GM18861 (cell line): ENCODE data around the gene ANKUB1.

Experiments used
- ATAC-seq: cut with Tn5 transposase; IDR thresholded peaks from one replicate; pipeline ENCODE4 v1.9.1; 2021; ENCODE audit not compliant: unreplicated experiment

Gene ANKUB1

DNA sequence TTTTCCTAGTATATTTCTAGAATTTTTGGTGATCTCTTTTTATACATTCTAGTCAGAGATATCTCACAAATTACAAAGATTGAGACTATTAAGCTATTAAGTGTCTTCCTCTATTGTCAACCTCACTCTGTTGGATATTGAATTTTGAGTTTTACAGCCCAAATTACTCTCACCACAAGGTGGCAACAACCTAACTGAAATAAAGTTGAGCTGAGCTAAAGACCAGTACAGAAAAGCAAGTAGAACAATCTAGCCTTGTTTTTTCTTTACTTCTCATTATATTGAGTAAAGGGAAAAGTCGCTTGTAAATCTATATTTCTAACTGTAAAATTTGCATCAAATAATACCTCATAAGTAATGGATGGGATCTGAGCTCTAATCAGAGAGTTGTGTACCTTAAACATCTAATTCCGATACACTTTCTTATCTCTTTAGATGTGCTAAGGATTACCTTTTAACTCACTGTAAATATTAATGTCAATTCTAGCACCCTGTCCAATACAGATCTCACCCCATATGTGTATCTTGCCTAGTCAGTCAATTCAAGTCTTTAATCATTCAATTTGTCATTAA, 26.5 kb downstream of the ANKUB1 start:
- ATAC-seq, result no peak

- ATAC-seq, result no peak
Observed at GRCh38 chr3:149764302-149764701, 28.1 kb downstream of the ANKUB1 start.

GRCh38 chr3:149763565-149764195, 28.7 kb downstream of the ANKUB1 start:
- no peak for ATAC-seq

- no peak for ATAC-seq
Observed at GRCh38 chr3:149753717-149754116, 38.6 kb downstream of the ANKUB1 start.

DNA sequence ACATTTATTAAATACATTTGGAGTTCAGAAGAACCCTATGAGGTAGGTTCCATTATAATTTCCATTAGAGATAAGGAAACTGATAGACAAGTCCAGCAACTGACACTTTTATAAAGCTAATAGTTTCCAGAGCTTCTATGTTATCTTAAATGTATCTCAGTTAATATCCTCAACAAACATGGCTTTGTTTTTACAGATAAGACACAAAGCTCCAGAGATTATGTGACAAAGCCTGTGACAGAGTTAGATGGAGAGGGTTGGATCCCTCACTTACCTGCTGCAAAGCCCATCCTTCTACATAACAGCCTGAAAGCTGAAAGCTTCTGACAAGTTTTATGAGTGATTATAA, 39.6 kb downstream of the ANKUB1 start:
- no peak for ATAC-seq

- ATAC-seq, result peak; percentile 100
Observed at GRCh38 chr3:149752051-149752787, 40.1 kb downstream of the ANKUB1 start, which contains the start of gene COMMD2. COMMD2 (minus strand) TSS chr3:149752489; CDS start chr3:149752444, 45 bp downstream.

DNA sequence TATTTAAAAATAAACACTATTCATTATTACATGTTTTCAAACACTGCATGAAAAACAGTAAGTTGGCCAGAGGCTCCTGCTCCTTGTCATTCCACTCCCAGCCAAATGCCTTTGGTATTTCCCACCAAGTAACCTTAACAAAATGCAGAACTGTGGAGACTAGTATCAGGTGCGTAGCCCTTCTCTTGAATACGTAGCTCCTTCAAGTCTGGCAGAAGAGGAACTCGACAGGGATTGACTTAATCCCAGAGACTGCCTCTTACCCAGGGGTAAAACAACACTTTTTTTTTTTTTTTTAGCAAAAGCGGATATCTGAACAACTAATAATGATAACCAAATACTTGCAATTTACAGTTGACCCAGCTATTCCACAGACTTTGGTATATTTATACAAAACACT, 40.8 kb downstream of the ANKUB1 start:
- no peak for ATAC-seq

DNA sequence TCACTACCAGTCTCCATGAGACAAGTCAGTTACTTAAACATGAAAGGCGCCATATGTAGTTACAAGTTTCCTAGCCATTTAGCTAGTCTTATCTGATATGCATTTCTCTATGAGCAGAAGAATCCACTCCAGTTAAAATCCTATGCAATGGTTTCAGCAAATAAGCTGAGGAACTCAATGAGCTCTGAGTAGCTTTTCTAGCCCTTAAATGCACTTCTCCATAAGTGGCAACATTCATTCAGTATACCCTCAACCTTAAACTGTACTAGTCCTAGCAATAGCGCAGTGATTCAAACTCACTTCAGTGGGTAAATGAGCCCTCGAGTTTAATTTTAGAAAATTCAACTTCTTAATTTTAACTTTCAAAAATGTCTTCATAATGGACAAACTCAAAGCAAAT, 47.7 kb downstream of the ANKUB1 start:
- ATAC-seq, result no peak

DNA sequence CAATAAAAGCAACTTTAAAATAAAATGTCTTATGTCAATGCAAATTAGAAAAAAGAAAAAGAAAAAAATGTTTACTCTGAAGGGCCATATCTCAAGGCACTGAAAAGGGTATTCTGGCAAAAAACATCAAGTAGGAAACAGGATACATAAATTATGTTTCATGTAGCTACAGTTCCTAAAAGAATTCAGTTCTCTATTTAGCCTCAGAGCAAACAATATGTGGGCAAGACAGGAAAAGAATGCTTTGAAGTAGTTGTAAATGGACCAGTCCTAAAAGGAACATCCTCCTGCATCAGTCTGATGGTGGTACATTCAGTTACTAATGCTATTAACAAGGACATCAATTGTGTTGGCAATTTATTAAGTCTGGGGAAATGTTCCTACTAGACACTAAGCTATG, 48.2 kb downstream of the ANKUB1 start:
- ATAC-seq, result no peak

DNA sequence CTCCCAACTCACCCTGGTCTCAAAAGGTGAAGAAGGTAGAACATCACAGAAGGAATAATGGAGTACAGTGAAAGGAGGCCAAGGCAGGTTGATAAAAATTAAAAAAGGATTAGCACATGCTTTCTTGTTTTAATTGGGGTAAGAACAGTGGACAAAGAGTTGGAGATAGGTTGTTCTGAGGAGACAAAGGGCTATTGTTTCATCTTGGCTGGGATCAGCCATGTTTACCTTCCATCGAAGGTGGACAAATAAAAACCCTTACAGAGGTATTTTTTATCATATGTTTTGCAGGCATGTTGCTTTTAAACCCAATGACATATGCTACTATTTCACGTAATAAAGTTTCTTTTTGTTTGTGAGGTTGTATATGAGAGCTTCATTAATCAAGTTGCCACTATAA, 53.0 kb downstream of the ANKUB1 start:
- no peak for ATAC-seq

DNA sequence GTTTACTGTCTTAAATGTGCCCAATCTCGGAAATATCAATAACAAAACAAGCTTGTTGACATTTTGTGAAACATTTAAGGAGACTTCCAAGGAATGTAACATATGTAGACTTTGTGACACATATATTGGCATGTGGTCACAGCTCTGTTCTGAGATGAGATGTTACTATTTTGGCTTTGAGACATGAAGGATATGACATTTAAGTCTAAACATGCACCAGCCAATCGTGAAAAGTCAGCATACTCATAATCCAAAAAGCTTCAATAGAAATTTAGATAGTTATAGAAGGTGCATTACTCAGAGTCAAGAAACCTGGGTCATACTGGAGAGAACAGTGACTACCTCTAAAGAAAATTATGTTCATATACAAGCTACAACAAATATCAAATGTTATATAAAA, 53.5 kb downstream of the ANKUB1 start:
- ATAC-seq, result no peak

- no peak for ATAC-seq
Observed at GRCh38 chr3:149736953-149737205, 55.5 kb downstream of the ANKUB1 start.

DNA sequence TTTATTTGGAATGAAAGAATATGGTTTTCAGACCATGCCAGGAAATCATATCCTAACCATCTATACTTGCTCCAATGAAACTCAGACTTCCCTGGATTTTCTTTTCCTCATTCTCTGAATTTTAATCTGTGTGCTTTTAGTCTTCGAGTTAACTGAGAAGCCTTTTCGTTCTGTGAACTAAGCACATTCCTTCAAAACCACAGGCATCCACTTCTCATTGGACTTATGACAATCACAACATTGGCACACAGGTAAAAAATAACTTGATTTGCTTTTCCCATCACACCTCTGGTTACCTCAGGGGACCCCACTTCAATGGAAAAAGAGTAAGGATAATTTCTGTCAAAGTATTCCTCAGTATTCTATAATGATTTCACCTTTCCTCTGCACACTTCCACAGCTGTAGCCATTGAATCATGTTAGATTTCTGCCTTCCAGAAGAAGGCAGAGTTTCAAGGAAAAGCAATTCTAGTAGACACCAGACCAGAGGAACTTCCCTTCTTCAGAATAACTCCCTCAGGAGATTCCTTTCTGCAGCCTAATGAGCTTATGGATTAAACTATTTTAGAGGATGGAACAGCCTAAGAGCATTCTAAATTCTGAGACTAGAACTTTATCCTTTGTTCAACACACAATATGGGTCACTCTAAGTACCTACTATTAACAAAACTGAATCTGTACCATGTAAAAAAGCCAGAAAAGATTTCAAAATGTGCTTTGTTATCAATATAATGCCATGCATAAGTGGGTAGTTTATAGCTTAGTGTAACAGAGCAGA, 56.0 kb downstream of the ANKUB1 start:
- no peak for ATAC-seq

- ATAC-seq, result no peak
Observed at GRCh38 chr3:149732234-149732633, 60.1 kb downstream of the ANKUB1 start.

GRCh38 chr3:149727656-149728055, 64.7 kb downstream of the ANKUB1 start:
- ATAC-seq, result no peak

DNA sequence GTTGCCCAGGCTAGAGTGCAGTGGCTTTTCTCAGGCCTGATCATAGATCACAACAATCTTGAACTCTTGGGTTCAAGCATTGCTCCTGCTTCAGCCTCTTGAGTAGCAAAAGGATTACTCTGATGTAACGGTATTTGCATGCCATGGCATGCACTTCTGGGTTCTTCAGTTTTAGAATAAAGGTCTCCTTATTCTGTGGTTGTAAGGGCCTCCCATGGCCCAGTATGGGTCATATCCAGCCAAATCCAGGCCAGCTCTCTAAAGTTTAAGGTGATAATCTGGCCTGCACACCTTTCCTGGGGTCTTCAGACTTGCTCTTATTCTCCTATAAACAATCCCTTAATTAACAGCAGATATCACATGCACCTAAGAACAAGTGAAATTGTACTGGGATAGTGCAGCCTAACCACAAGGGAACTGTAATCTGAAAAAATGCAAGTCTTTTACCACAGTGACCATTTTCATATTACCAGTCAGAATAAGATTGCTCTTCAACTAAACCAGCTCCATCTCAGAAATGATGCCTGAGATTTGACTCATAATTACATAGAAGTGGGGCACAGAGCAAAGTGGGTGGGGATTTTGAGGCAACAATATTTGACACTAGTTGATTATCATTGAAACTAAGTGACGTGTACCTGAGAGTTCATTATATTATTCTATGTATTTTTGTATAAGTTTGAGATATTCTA, 65.5 kb downstream of the ANKUB1 start:
- peak; percentile 92 for ATAC-seq

GRCh38 chr3:149723781-149724180, 68.6 kb downstream of the ANKUB1 start:
- ATAC-seq, result no peak

GRCh38 chr3:149720918-149721317, 71.4 kb downstream of the ANKUB1 start:
- ATAC-seq, result no peak

GRCh38 chr3:149717391-149718056, 74.8 kb downstream of the ANKUB1 start:
- ATAC-seq, result no peak

GRCh38 chr3:149716984-149717383, 75.4 kb downstream of the ANKUB1 start:
- no peak for ATAC-seq

- no peak for ATAC-seq
Observed at GRCh38 chr3:149715247-149715646, 77.1 kb downstream of the ANKUB1 start.
